Osteoblast (primary cell): ENCODE data around the gene UBL3. TPM values are rescaled to one million over a fixed set of nuclear protein-coding genes. Genes with fewer than 3 reads are reported as not detected.
A peak's percentile ranks its signal among the peaks of the same experiment; 100 is the strongest.

Experiments used
- DNase-seq: peaks from one replicate; pipeline ENCODE4 v3.0.0; 2011; ENCODE audit warnings: low spot score, mixed read lengths; ENCODE audit not compliant: insufficient read length; ENCODE audit errors: missing footprints
- H2AFZ ChIP-seq: 2 replicates; pipeline ENCODE4 v1.6.0; 2011; ENCODE audit warnings: mild to moderate bottlenecking, low read length
- H3K27ac ChIP-seq: 2 replicates; pipeline ENCODE4 v1.5.1; 2011; ENCODE audit warnings: mild to moderate bottlenecking, low read depth, low read length, moderate library complexity
- H3K27me3 ChIP-seq: 2 replicates; pipeline ENCODE4 v1.6.0; 2012; ENCODE audit warnings: mild to moderate bottlenecking, control low read depth, inconsistent platforms, low read length, moderate library complexity; ENCODE audit not compliant: insufficient read depth
- H3K36me3 ChIP-seq: 2 replicates; pipeline ENCODE4 v1.5.1; 2011; ENCODE audit warnings: mild to moderate bottlenecking, low read length, control low read depth, moderate library complexity; ENCODE audit not compliant: insufficient read depth
- H3K4me1 ChIP-seq: 2 replicates; pipeline ENCODE4 v1.5.1; 2011; ENCODE audit warnings: mild to moderate bottlenecking, low read length, control low read depth, moderate library complexity; ENCODE audit not compliant: insufficient read depth
- H3K4me2 ChIP-seq: 2 replicates; pipeline ENCODE4 v1.6.0; 2011; ENCODE audit warnings: mild to moderate bottlenecking, low read length; ENCODE audit not compliant: insufficient read depth
- H3K4me3 ChIP-seq: fragments of 200-600 bp; sonication (generic); 3 replicates; pipeline ENCODE4 v1.5.1; 2012; ENCODE audit warnings: mild to moderate bottlenecking, low read length, inconsistent platforms; ENCODE audit not compliant: insufficient read depth
- H3K79me2 ChIP-seq: 2 replicates; pipeline ENCODE4 v1.6.0; 2012; ENCODE audit warnings: mild to moderate bottlenecking, low read length, control low read depth, inconsistent platforms; ENCODE audit not compliant: insufficient read depth
- H3K9me3 ChIP-seq: 2 replicates; pipeline ENCODE4 v1.5.1; 2011; ENCODE audit warnings: low read depth, low read length, control low read depth
- H4K20me1 ChIP-seq: 2 replicates; pipeline ENCODE4 v1.6.0; 2012; ENCODE audit warnings: mild to moderate bottlenecking, low read length, control low read depth; ENCODE audit not compliant: insufficient read depth
- CTCF ChIP-seq: IDR thresholded peaks from 2 replicates; pipeline ENCODE4 v1.5.1; 2011; ENCODE audit warnings: mild to moderate bottlenecking, low read depth, low read length, moderate library complexity; ENCODE audit errors: extremely low read depth
- total RNA-seq: library from RNA; depleted of rRNA; stranded (reverse); fragments of >200 nt; gene quantifications from 2 replicates; pipeline ENCODE4 v1.2.3, GENCODE V29; 2012

UBL3 gene
- total RNA-seq, 1 donor, result 44.5 TPM

- no peak overlapping the region for H3K4me2 ChIP-seq
- no peaks in the 10 kb centered on the region for H3K27me3 ChIP-seq
- no peaks in the 10 kb centered on the region for H4K20me1 ChIP-seq
- no peaks in the 10 kb centered on the region for H3K36me3 ChIP-seq
- no peaks in the 10 kb centered on the region for H3K79me2 ChIP-seq
- H3K9me3 ChIP-seq, result no peaks in the 10 kb centered on the region
- DNase-seq, result no peak
- no peak overlapping the region for H3K4me3 ChIP-seq
- no peak for TF ChIP-seq CTCF
- H3K4me1 ChIP-seq, result peaks cover 7% of the 10 kb centered on the region
- no peak overlapping the region for H3K27ac ChIP-seq
- H2AFZ ChIP-seq, result no peak overlapping the region
These were observed 91.8 kb downstream of the UBL3 start for GRCh38 chr13:29758531-29759114.

- no peaks in the 10 kb centered on the region for H3K79me2 ChIP-seq
- H3K4me2 ChIP-seq, result no peak overlapping the region
- H3K4me1 ChIP-seq, result no peaks in the 10 kb centered on the region
- no peaks in the 10 kb centered on the region for H3K27me3 ChIP-seq
- H3K9me3 ChIP-seq, result no peaks in the 10 kb centered on the region
- TF ChIP-seq CTCF, result no peak
- no peak overlapping the region for H2AFZ ChIP-seq
- DNase-seq, result no peak
- no peak overlapping the region for H3K27ac ChIP-seq
- no peaks in the 10 kb centered on the region for H4K20me1 ChIP-seq
- H3K4me3 ChIP-seq, result no peak overlapping the region
- no peaks in the 10 kb centered on the region for H3K36me3 ChIP-seq
These were observed 93.9 kb downstream of the UBL3 start for GRCh38 chr13:29756506-29756905.

- Histone ChIP-seq H3K4me2 (peak overlapping the region; percentile 9), H3K4me3 (no peak overlapping the region), H3K79me2 (no peaks in the 10 kb centered on the region), H3K27me3 (no peaks in the 10 kb centered on the region), H3K4me1 (peaks cover 5% of the 10 kb centered on the region), H3K36me3 (no peaks in the 10 kb centered on the region), H4K20me1 (no peaks in the 10 kb centered on the region), H2AFZ (peak overlapping the region; percentile 12), H3K27ac (no peak overlapping the region), H3K9me3 (no peaks in the 10 kb centered on the region)
- TF ChIP-seq CTCF, result no peak
- no peak for DNase-seq
These were observed 96.0 kb downstream of the UBL3 start for GRCh38 chr13:29754473-29754806.

- H3K27me3 ChIP-seq, result no peaks in the 10 kb centered on the region
- H2AFZ ChIP-seq, result peak overlapping the region; percentile 12
- no peak overlapping the region for H3K4me3 ChIP-seq
- H3K9me3 ChIP-seq, result no peaks in the 10 kb centered on the region
- H3K4me1 ChIP-seq, result peaks cover 5% of the 10 kb centered on the region
- H4K20me1 ChIP-seq, result no peaks in the 10 kb centered on the region
- H3K79me2 ChIP-seq, result no peaks in the 10 kb centered on the region
- no peaks in the 10 kb centered on the region for H3K36me3 ChIP-seq
- no peak for TF ChIP-seq CTCF
- no peak overlapping the region for H3K27ac ChIP-seq
- DNase-seq, result no peak
- H3K4me2 ChIP-seq, result peak overlapping the region; percentile 9
These were observed 96.6 kb downstream of the UBL3 start for GRCh38 chr13:29753618-29754472.
